Astrocyte (in vitro differentiated cells and primary cell): ENCODE measurements around the gene MMS19. TPM values are rescaled to one million over a fixed set of nuclear protein-coding genes. Genes with fewer than 3 reads are reported as not detected.

Experiments used
- DNase-seq: peaks from one replicate; pipeline ENCODE4 v3.0.0-alpha.2; 2010; ENCODE audit warnings: low read depth
- FAIRE-seq: peaks from 2 replicates; lab custom pipeline; 2011; peaks lifted over from hg19 to GRCh38; lab: Jason Lieb, UNC
- H2AFZ ChIP-seq: 2 replicates; pipeline ENCODE4 v1.6.0; 2012; ENCODE audit warnings: low read depth, low read length, inconsistent platforms
- H3K27ac ChIP-seq: 2 replicates; pipeline ENCODE4 v1.5.1; 2011; ENCODE audit warnings: low read depth, low read length, inconsistent platforms
- H3K27me3 ChIP-seq: 2 replicates; pipeline ENCODE4 v1.6.0; 2011; ENCODE audit warnings: low read length, inconsistent platforms; ENCODE audit not compliant: insufficient read depth
- H3K36me3 ChIP-seq: 2 replicates; pipeline ENCODE4 v1.5.1; 2011; ENCODE audit warnings: low read length, inconsistent platforms; ENCODE audit not compliant: insufficient read depth
- H3K4me1 ChIP-seq: 2 replicates; pipeline ENCODE4 v1.5.1; 2011; ENCODE audit warnings: low read length, inconsistent platforms; ENCODE audit not compliant: insufficient read depth
- H3K4me2 ChIP-seq: 2 replicates; pipeline ENCODE4 v1.6.0; 2012; ENCODE audit warnings: low read length, inconsistent platforms
- H3K4me3 ChIP-seq: 2 replicates; pipeline ENCODE4 v1.5.1; 2011; ENCODE audit warnings: low read depth, mild to moderate bottlenecking, low read length, inconsistent platforms; ENCODE audit not compliant: insufficient read depth
- H3K79me2 ChIP-seq: 2 replicates; pipeline ENCODE4 v1.6.0; 2012; ENCODE audit warnings: mild to moderate bottlenecking, low read length, inconsistent platforms; ENCODE audit not compliant: insufficient read depth
- H3K9ac ChIP-seq: 2 replicates; pipeline ENCODE4 v1.6.0; 2012; ENCODE audit warnings: mild to moderate bottlenecking, low read length, inconsistent platforms
- H3K9me3 ChIP-seq: 2 replicates; pipeline ENCODE4 v1.5.1; 2012; ENCODE audit warnings: low read depth, mild to moderate bottlenecking, low read length, inconsistent platforms; ENCODE audit not compliant: insufficient read depth
- H4K20me1 ChIP-seq: 2 replicates; pipeline ENCODE4 v1.6.0; 2012; ENCODE audit warnings: low read length, inconsistent platforms; ENCODE audit not compliant: insufficient read depth
- H3K27ac Mint-ChIP-seq: one replicate; pipeline ENCODE4 v1.8.0; 2021; ENCODE audit warnings: mild to moderate bottlenecking, mixed read lengths; ENCODE audit not compliant: unreplicated experiment
- H3K27me3 Mint-ChIP-seq: one replicate; pipeline ENCODE4 v1.8.0; 2021; ENCODE audit warnings: low read depth, mixed read lengths; ENCODE audit not compliant: unreplicated experiment
- H3K36me3 Mint-ChIP-seq: one replicate; pipeline ENCODE4 v1.8.0; 2021; ENCODE audit warnings: low read depth, mixed read lengths; ENCODE audit not compliant: unreplicated experiment
- H3K4me1 Mint-ChIP-seq: one replicate; pipeline ENCODE4 v1.8.0; 2021; ENCODE audit warnings: low read depth, mixed read lengths; ENCODE audit not compliant: unreplicated experiment
- H3K4me3 Mint-ChIP-seq: one replicate; pipeline ENCODE4 v1.8.0; 2021; ENCODE audit warnings: mild to moderate bottlenecking, moderate library complexity, mixed read lengths; ENCODE audit not compliant: unreplicated experiment
- H3K9me3 Mint-ChIP-seq: one replicate; pipeline ENCODE4 v1.8.0; 2021; ENCODE audit warnings: mild to moderate bottlenecking, mixed read lengths; ENCODE audit not compliant: unreplicated experiment
- CTCF ChIP-seq: IDR thresholded peaks from 2 replicates; pipeline ENCODE4 v1.5.1; 2011; ENCODE audit warnings: low read depth, mild to moderate bottlenecking, inconsistent platforms, low read length, moderate library complexity; ENCODE audit not compliant: insufficient read depth
- EZH2 ChIP-seq: IDR thresholded peaks from 2 replicates; pipeline ENCODE4 v1.6.1; 2012; ENCODE audit warnings: mild to moderate bottlenecking, low read length, inconsistent platforms; ENCODE audit not compliant: insufficient read depth
- total RNA-seq: library from RNA; stranded (reverse); gene quantifications from 2 replicates; pipeline ENCODE4 v1.2.1, GENCODE V29; 2021

MMS19 gene
- total RNA-seq, 1 donor from 2014 or later, result 84.4 TPM

GRCh38 chr10:97416565-97416964 lies 81.7 kb downstream of the MMS19 start:
- H3K36me3 ChIP-seq, result peaks cover 4% of the 10 kb centered on the region
- no peak overlapping the region for H3K4me2 ChIP-seq
- H3K9me3 Mint-ChIP-seq, result no peaks in the 10 kb centered on the region
- H3K4me1 ChIP-seq, result peaks cover 17% of the 10 kb centered on the region
- H3K9me3 ChIP-seq, result no peaks in the 10 kb centered on the region
- H3K27me3 Mint-ChIP-seq, result no peaks in the 10 kb centered on the region
- H3K4me1 Mint-ChIP-seq, result peaks cover 29% of the 10 kb centered on the region
- H3K79me2 ChIP-seq, result peaks cover 3% of the 10 kb centered on the region
- no peak overlapping the region for H3K9ac ChIP-seq
- no peak for FAIRE-seq
- H3K27ac Mint-ChIP-seq, result no peak overlapping the region
- TF ChIP-seq CTCF (no peak), EZH2 (no peak)
- no peak overlapping the region for H2AFZ ChIP-seq
- no peaks in the 10 kb centered on the region for H3K36me3 Mint-ChIP-seq
- DNase-seq, result no peak
- H3K27me3 ChIP-seq, result no peaks in the 10 kb centered on the region
- no peaks in the 10 kb centered on the region for H4K20me1 ChIP-seq
- no peak overlapping the region for H3K4me3 Mint-ChIP-seq
- H3K4me3 ChIP-seq, result no peak overlapping the region
- H3K27ac ChIP-seq, result no peak overlapping the region

- Histone ChIP-seq H3K79me2 (no peaks in the 10 kb centered on the region), H3K27me3 (no peaks in the 10 kb centered on the region), H3K9me3 (no peaks in the 10 kb centered on the region), H3K4me2 (no peak overlapping the region), H2AFZ (no peak overlapping the region), H3K4me3 (no peak overlapping the region), H3K27ac (peak overlapping the region; percentile 8), H4K20me1 (no peaks in the 10 kb centered on the region), H3K36me3 (no peaks in the 10 kb centered on the region), H3K4me1 (peaks cover 18% of the 10 kb centered on the region), H3K9ac (no peak overlapping the region)
- Mint-ChIP-seq H3K4me1 (peaks cover 26% of the 10 kb centered on the region), H3K4me3 (peak overlapping the region; percentile 55), H3K27me3 (no peaks in the 10 kb centered on the region), H3K36me3 (no peaks in the 10 kb centered on the region), H3K27ac (no peak overlapping the region), H3K9me3 (no peaks in the 10 kb centered on the region)
- DNase-seq (no peak), FAIRE-seq (no peak)
- TF ChIP-seq CTCF (no peak), EZH2 (no peak)
Measured at GRCh38 chr10:97412891-97413304, 85.3 kb downstream of the MMS19 start.

GRCh38 chr10:97411406-97411805 lies 86.8 kb downstream of the MMS19 start:
- Mint-ChIP-seq H3K9me3 (no peaks in the 10 kb centered on the region), H3K4me1 (peaks cover 26% of the 10 kb centered on the region), H3K4me3 (no peak overlapping the region), H3K27ac (no peak overlapping the region), H3K27me3 (no peaks in the 10 kb centered on the region), H3K36me3 (no peaks in the 10 kb centered on the region)
- H2AFZ ChIP-seq, result no peak overlapping the region
- H3K27ac ChIP-seq, result no peak overlapping the region
- H3K9me3 ChIP-seq, result no peaks in the 10 kb centered on the region
- H3K27me3 ChIP-seq, result no peaks in the 10 kb centered on the region
- TF ChIP-seq CTCF, result no peak
- no peak for TF ChIP-seq EZH2
- peak overlapping the region; percentile 29 for H3K4me2 ChIP-seq
- no peak overlapping the region for H3K4me3 ChIP-seq
- H4K20me1 ChIP-seq, result no peaks in the 10 kb centered on the region
- no peaks in the 10 kb centered on the region for H3K79me2 ChIP-seq
- H3K4me1 ChIP-seq, result peaks cover 20% of the 10 kb centered on the region
- no peaks in the 10 kb centered on the region for H3K36me3 ChIP-seq
- no peak overlapping the region for H3K9ac ChIP-seq
- peak; percentile 64 for DNase-seq
- no peak for FAIRE-seq
